Measurements from ENCODE around the gene CNTNAP2. TPM values are rescaled to one million over a fixed set of nuclear protein-coding genes. Genes with fewer than 3 reads are reported as not detected.

Gene CNTNAP2
- total RNA-seq, 1 experiment from 2014 or later, result 0.03 TPM

DNA sequence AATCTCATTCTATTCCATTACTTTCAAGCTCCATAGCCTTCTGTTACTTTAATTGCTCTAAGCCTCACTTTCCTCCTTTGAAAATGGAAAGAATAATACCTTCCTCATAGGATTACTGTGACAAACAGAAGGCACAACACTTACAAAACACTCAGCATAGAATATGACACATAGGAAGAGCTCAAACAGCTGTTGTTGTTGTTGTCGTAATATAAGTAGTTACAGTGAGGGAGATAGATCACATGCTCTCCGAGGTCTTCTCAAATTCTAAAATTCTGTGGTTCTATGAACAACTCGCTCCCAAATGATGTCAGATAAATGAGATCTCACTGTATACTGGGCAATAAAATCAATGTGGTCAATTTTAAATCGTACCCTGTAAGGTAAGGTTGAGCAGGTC is 1424.7 kb downstream of the CNTNAP2 start:
- ChIA-PET POLR2A (no interaction called here), CTCF (no interaction called here)
- no peaks in the 10 kb centered on the region for H3K27me3 ChIP-seq (ENCODE audit: control insufficient read depth, insufficient read depth, low read length)
- DNase-seq (ENCODE audit: low read depth, low spot score), result no peak
- no peaks in the 10 kb centered on the region for H3K4me1 ChIP-seq (ENCODE audit: control insufficient read depth, insufficient read depth, low read length)
- H3K9me3 ChIP-seq (ENCODE audit: control insufficient read depth, insufficient read depth, low read depth, low read length), result peaks cover 3% of the 10 kb centered on the region; the same call in 1 of the 2 replicates
- H3K36me3 ChIP-seq (ENCODE audit: control insufficient read depth, insufficient read depth, low read length), result no peaks in the 10 kb centered on the region
- no TSS peak for BruUV-seq (replicated peaks)
- in situ Hi-C loops (cut with HindIII; ENCODE audit: low pct_unique_long_range_greater_than_20kb, low sequenced_read_pairs), result no loop called here
- no peak overlapping the region for H3K4me3 ChIP-seq (ENCODE audit: low read depth in 2 of 2, low read length in 2 of 2)
- H3K27ac ChIP-seq (ENCODE audit: low read length), result no peak overlapping the region
- no peak for ATAC-seq
- intact Hi-C loops (cut with micrococcal nuclease; ENCODE audit: unreplicated experiment), result no loop called here
- no peak for TF ChIP-seq POLR2AphosphoS5 (IDR thresholded peaks at IDR 0.05; ENCODE audit: low read depth, low read length)
- no peak for TF ChIP-seq TCF7L2 (IDR thresholded peaks at IDR 0.05; ENCODE audit: low read depth, low read length)
- TF ChIP-seq, protein P1, sequence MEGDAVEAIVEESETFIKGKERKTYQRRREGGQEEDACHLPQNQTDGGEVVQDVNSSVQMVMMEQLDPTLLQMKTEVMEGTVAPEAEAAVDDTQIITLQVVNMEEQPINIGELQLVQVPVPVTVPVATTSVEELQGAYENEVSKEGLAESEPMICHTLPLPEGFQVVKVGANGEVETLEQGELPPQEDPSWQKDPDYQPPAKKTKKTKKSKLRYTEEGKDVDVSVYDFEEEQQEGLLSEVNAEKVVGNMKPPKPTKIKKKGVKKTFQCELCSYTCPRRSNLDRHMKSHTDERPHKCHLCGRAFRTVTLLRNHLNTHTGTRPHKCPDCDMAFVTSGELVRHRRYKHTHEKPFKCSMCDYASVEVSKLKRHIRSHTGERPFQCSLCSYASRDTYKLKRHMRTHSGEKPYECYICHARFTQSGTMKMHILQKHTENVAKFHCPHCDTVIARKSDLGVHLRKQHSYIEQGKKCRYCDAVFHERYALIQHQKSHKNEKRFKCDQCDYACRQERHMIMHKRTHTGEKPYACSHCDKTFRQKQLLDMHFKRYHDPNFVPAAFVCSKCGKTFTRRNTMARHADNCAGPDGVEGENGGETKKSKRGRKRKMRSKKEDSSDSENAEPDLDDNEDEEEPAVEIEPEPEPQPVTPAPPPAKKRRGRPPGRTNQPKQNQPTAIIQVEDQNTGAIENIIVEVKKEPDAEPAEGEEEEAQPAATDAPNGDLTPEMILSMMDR (IDR thresholded peaks at IDR 0.05), result no peak
- no peak for TF ChIP-seq SIN3A (IDR thresholded peaks at IDR 0.05; ENCODE audit: borderline replicate concordance, insufficient read depth, low read depth, low read length)
- TF ChIP-seq, protein P2, sequence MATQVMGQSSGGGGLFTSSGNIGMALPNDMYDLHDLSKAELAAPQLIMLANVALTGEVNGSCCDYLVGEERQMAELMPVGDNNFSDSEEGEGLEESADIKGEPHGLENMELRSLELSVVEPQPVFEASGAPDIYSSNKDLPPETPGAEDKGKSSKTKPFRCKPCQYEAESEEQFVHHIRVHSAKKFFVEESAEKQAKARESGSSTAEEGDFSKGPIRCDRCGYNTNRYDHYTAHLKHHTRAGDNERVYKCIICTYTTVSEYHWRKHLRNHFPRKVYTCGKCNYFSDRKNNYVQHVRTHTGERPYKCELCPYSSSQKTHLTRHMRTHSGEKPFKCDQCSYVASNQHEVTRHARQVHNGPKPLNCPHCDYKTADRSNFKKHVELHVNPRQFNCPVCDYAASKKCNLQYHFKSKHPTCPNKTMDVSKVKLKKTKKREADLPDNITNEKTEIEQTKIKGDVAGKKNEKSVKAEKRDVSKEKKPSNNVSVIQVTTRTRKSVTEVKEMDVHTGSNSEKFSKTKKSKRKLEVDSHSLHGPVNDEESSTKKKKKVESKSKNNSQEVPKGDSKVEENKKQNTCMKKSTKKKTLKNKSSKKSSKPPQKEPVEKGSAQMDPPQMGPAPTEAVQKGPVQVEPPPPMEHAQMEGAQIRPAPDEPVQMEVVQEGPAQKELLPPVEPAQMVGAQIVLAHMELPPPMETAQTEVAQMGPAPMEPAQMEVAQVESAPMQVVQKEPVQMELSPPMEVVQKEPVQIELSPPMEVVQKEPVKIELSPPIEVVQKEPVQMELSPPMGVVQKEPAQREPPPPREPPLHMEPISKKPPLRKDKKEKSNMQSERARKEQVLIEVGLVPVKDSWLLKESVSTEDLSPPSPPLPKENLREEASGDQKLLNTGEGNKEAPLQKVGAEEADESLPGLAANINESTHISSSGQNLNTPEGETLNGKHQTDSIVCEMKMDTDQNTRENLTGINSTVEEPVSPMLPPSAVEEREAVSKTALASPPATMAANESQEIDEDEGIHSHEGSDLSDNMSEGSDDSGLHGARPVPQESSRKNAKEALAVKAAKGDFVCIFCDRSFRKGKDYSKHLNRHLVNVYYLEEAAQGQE (IDR thresholded peaks at IDR 0.05; ENCODE audit: insufficient read depth in 1 of 2, low read depth in 2 of 2, low read length in 1 of 2), result no peak

DNA sequence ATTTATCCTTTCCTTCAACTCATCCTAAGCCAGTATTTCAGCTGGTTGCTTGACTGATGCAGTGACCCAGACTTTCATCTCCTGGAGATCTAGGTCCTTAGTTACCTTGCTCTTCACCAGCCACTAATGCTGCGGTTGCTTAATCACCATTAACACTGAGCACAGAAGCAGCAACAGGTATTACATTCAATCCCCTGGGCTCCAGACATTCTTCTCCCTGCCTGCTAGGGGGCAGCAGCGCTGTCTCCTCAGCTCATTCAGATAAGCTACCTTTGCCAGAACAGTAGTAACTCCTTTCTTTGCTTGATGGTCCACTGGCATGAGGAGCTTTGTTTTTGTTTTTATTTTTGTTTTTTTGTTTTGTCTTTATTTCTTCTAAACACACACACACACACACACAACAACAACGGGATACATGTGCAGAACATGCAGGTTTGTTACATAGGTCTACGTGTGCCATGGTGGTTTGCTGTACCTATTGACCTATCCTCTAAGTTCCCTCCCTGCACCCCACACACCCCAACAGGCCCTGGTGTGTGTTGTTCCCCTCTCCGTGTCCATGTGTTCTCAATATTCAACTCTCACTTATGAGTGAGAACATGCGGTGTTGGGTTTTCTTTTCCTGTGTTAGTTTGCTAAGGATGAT is 1430.8 kb downstream of the CNTNAP2 start:
- Histone ChIP-seq H3K27ac (ENCODE audit: low read length) (no peak overlapping the region), H3K4me3 (ENCODE audit: low read depth in 2 of 2, low read length in 2 of 2) (no peak overlapping the region), H3K36me3 (ENCODE audit: control insufficient read depth, insufficient read depth, low read length) (no peaks in the 10 kb centered on the region), H3K9me3 (ENCODE audit: control insufficient read depth, insufficient read depth, low read depth, low read length) (peaks cover 3% of the 10 kb centered on the region; the same call in 1 of the 2 replicates), H3K27me3 (ENCODE audit: control insufficient read depth, insufficient read depth, low read length) (no peaks in the 10 kb centered on the region), H3K4me1 (ENCODE audit: control insufficient read depth, insufficient read depth, low read length) (no peaks in the 10 kb centered on the region)
- ATAC-seq (no peak), DNase-seq (ENCODE audit: low read depth, low spot score) (no peak)
- intact Hi-C loops (cut with micrococcal nuclease; ENCODE audit: unreplicated experiment) (no loop called here), in situ Hi-C loops (cut with HindIII; ENCODE audit: low pct_unique_long_range_greater_than_20kb, low sequenced_read_pairs) (no loop called here)
- no TSS peak for BruUV-seq (replicated peaks)
- TF ChIP-seq, protein P2 (IDR thresholded peaks at IDR 0.05; ENCODE audit: insufficient read depth in 1 of 2, low read depth in 2 of 2, low read length in 1 of 2), result no peak
- TF ChIP-seq, protein P1 (IDR thresholded peaks at IDR 0.05), result peak; percentile 50
- TF ChIP-seq POLR2AphosphoS5 (IDR thresholded peaks at IDR 0.05; ENCODE audit: low read depth, low read length) (no peak), SIN3A (IDR thresholded peaks at IDR 0.05; ENCODE audit: borderline replicate concordance, insufficient read depth, low read depth, low read length) (no peak), TCF7L2 (IDR thresholded peaks at IDR 0.05; ENCODE audit: low read depth, low read length) (no peak)
- ChIA-PET POLR2A (no interaction called here), CTCF (no interaction called here)
